Measurements from ENCODE around the gene ALB. TPM values are rescaled to one million over a fixed set of nuclear protein-coding genes. Genes with fewer than 3 reads are reported as not detected.
"Not testable (repeated sequence)": the region's sequence is repeated elsewhere in the genome, so short reads cannot be mapped to it uniquely, and the experiment has no call there.

The ALB gene
- 1 to 10 TPM in 2 of 9 donors, under 1 TPM in 2, not detected in 5; 0.21 to 3.3 (median 1.2) TPM for total RNA-seq
- polyA plus RNA-seq = under 1 TPM in 1 of 2 donors, not detected in 1; 0.76 TPM
- long read RNA-seq, donor 1 = 0 reads
- long read RNA-seq, donor 2 = 0 reads
- long read RNA-seq, donor 3 = 0 reads

DNA sequence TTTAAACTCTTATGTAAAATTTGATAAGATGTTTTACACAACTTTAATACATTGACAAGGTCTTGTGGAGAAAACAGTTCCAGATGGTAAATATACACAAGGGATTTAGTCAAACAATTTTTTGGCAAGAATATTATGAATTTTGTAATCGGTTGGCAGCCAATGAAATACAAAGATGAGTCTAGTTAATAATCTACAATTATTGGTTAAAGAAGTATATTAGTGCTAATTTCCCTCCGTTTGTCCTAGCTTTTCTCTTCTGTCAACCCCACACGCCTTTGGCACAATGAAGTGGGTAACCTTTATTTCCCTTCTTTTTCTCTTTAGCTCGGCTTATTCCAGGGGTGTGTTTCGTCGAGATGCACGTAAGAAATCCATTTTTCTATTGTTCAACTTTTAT is at the start of gene ALB:
Gene ALB, plus strand, starts transcription at position 246 of the 400 bp plus-strand sequence. Its CDS starts 41 bp downstream, at position 287.
- DNase-seq (no peak), ATAC-seq (no peak)
- no peak within 1 kb of the TSS for H3K27ac ChIP-seq
- H3K4me3 ChIP-seq = no peak within 1 kb of the TSS
- TF ChIP-seq, protein P1, sequence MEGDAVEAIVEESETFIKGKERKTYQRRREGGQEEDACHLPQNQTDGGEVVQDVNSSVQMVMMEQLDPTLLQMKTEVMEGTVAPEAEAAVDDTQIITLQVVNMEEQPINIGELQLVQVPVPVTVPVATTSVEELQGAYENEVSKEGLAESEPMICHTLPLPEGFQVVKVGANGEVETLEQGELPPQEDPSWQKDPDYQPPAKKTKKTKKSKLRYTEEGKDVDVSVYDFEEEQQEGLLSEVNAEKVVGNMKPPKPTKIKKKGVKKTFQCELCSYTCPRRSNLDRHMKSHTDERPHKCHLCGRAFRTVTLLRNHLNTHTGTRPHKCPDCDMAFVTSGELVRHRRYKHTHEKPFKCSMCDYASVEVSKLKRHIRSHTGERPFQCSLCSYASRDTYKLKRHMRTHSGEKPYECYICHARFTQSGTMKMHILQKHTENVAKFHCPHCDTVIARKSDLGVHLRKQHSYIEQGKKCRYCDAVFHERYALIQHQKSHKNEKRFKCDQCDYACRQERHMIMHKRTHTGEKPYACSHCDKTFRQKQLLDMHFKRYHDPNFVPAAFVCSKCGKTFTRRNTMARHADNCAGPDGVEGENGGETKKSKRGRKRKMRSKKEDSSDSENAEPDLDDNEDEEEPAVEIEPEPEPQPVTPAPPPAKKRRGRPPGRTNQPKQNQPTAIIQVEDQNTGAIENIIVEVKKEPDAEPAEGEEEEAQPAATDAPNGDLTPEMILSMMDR (IDR thresholded peaks at IDR 0.05) = no peak
- TF ChIP-seq POLR2A (IDR thresholded peaks at IDR 0.05) = no peak
- H3K36me3 ChIP-seq = no peaks in the 10 kb centered on the region
- H3K4me1 ChIP-seq = no peaks in the 10 kb centered on the region
- WGBS, 4 donors = 85 to 89% (median 88%) methylated on average over 7 of the region's 7 CpGs
- no peaks in the 10 kb centered on the region for H3K27me3 ChIP-seq
- intact Hi-C loops (cut with DNase I) = no loop called here
- H3K9me3 ChIP-seq = no peaks in the 10 kb centered on the region

DNA sequence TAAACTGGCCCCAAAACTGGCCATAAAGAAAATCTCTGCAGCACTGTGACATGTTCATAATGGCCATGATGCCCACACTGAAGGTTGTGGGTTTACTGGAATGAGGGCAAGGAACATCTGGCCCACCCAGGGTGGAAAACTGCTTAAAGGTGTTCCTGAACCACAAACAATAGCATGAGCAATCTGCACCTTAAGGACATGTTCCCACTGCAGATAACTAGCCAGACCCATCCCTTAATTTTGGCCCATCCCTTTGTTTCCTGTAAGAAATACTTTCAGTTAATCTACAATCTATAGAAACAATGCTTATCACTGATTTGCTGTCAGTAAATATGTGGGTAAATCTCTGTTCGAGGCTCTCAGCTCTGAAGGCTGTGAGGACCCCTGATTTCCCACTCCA is 46.9 kb upstream of the ALB start:
- ATAC-seq; DNase-seq; H3K27me3 ChIP-seq; H3K4me3 ChIP-seq; H3K4me1 ChIP-seq; H3K36me3 ChIP-seq; intact Hi-C loops (cut with DNase I); H3K27ac ChIP-seq: not testable (repeated sequence)
- H3K9me3 ChIP-seq = peaks cover 0 to 19% (median 4%) of the 10 kb centered on the region in 12 donors
- WGBS, 4 donors = 45 to 72% (median 69%) methylated on average over 1 of the region's 1 CpG

DNA sequence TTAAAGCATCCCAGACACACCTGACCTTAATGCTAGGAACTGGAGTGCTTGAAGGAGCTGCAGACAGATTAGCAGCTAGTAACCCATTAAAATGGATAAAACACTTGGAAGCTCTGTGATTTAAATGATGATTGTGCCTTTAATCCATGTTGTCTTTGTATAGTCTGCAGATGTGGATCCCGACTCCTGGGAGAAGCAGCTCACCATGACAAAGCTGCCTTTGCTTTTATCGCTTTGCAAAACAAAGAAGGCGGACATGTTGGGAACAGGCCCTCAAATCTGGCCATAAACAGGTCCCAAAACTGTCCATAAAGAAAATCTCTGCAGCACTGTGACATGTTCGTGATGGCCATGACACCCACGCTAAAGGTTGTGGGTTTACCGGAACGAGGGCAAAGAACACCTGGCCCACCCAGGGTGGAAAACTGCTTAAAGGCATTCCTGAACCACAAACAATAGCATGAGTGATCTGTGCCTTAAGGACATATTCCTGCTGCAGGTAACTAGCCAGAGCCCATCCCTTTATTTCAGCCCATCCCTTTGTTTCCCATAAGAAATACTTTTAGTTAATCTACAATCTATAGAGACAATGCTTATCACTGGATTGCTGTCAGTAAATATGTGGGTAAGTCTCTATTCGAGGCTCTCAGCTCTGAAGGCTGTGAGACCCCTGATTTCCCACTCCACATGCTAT is 34.4 kb upstream of the ALB start:
- H3K36me3 ChIP-seq; H3K27ac ChIP-seq; H3K27me3 ChIP-seq; H3K4me1 ChIP-seq; H3K9me3 ChIP-seq; H3K4me3 ChIP-seq; DNase-seq; ATAC-seq; intact Hi-C loops (cut with DNase I): not testable (repeated sequence)
- WGBS, 4 donors = 82 to 86% (median 85%) methylated on average over 8 of the region's 8 CpGs

DNA sequence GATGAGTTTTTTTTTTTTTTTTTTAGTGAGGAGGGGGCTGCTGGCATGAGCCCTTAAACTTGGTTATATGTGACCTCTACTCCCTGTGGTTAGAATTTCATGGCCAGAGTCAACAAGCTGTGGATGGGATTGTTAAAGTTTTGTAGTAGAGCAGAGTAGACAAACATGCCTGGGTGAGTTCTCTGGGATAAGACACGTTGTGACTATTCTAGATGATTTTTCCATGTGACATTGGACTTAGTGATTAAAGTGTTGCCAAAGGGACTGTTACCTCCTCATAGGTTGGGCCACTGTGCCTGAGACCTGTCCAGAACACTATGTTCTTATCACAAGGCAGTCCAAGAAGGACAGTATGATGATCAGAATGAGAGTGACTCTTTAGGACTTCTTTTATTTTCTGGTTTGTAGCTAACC is 28.8 kb upstream of the ALB start:
- intact Hi-C loops (cut with DNase I) = no loop called here
- H3K9me3 ChIP-seq = no peaks in the 10 kb centered on the region
- ATAC-seq = no peak
- no peak overlapping the region for H3K27ac ChIP-seq
- H3K27me3 ChIP-seq = no peaks in the 10 kb centered on the region
- no peaks in the 10 kb centered on the region for H3K4me1 ChIP-seq
- DNase-seq = no peak
- TF ChIP-seq POLR2A (IDR thresholded peaks at IDR 0.05) = no peak
- TF ChIP-seq, protein P1 (IDR thresholded peaks at IDR 0.05) = no peak
- WGBS, 4 donors = 37 to 77% (median 47%) methylated on average over 1 of the region's 1 CpG
- H3K4me3 ChIP-seq = no peak overlapping the region
- H3K36me3 ChIP-seq = no peaks in the 10 kb centered on the region

DNA sequence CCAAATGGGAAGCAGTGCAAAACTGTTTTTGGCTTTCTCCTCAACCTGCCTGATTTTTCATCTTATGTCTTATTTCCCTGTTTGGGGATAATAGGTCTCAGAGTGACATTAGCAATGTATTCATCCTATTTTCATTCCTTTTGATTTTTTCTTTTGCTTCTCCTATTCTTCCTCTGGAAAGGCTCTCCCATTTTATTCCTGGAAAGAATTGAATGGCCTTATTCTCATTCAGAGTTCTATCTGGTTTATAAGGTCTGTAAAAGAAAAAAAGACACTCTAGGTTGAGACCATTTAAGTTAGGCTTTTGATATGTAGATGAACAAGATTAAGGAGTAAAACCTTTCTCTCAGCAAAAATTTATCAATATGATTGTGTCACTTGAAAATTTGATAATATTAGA is 27.8 kb upstream of the ALB start:
- ATAC-seq = no peak
- intact Hi-C loops (cut with DNase I) = no loop called here
- Histone ChIP-seq H3K4me3 (no peak overlapping the region), H3K4me1 (no peaks in the 10 kb centered on the region), H3K27me3 (no peaks in the 10 kb centered on the region), H3K27ac (no peak overlapping the region), H3K9me3 (no peaks in the 10 kb centered on the region), H3K36me3 (no peaks in the 10 kb centered on the region)
- no peak for DNase-seq
- TF ChIP-seq POLR2A (IDR thresholded peaks at IDR 0.05) = no peak
- TF ChIP-seq, protein P1 (IDR thresholded peaks at IDR 0.05) = no peak
